RWPE2 (cell line): Measurements from ENCODE around the gene LTBP3.

Experiments used
- ATAC-seq: fragments of 200-7000 bp; cut with Tn5 transposase; 3 replicates; pipeline ENCODE4 v1.9.1; 2021; ENCODE audit warnings: low read depth
- DNase-seq: peaks from one replicate; pipeline ENCODE4 v3.0.0-alpha.2; 2020; ENCODE audit warnings: low spot score
- H3K27ac ChIP-seq: fragments of 450-650 bp; 2 replicates; pipeline ENCODE4 v1.5.1; 2017; ENCODE audit warnings: mild to moderate bottlenecking; ENCODE audit not compliant: poor library complexity, severe bottlenecking
- H3K27me3 ChIP-seq: fragments of 250-450 bp; sonication (Bioruptor Pico); 2 replicates; pipeline ENCODE4 v1.5.1; 2021; ENCODE audit warnings: mild to moderate bottlenecking, moderate library complexity; ENCODE audit not compliant: insufficient read depth, poor library complexity, severe bottlenecking
- H3K36me3 ChIP-seq: fragments of 250-450 bp; sonication (Bioruptor Pico); 2 replicates; pipeline ENCODE4 v1.5.1; 2020; ENCODE audit warnings: low read depth, mild to moderate bottlenecking, moderate library complexity
- H3K4me1 ChIP-seq: fragments of 250-450 bp; sonication (Bioruptor Pico); 2 replicates; pipeline ENCODE4 v1.5.1; 2021; ENCODE audit warnings: mild to moderate bottlenecking, moderate library complexity; ENCODE audit not compliant: insufficient read depth, poor library complexity, severe bottlenecking
- H3K4me3 ChIP-seq: fragments of 250-450 bp; sonication (Bioruptor Pico); 2 replicates; pipeline ENCODE4 v1.5.1; 2021; ENCODE audit warnings: mild to moderate bottlenecking, moderate library complexity; ENCODE audit not compliant: severe bottlenecking
- H3K9me3 ChIP-seq: fragments of 250-450 bp; sonication (Bioruptor Pico); 2 replicates; pipeline ENCODE4 v1.5.1; 2021; ENCODE audit warnings: mild to moderate bottlenecking, moderate library complexity; ENCODE audit not compliant: severe bottlenecking
- CTCF ChIP-seq: fragments of 450-650 bp; IDR thresholded peaks from one replicate; pipeline ENCODE4 v1.5.1; 2017; ENCODE audit warnings: mild to moderate bottlenecking, moderate library complexity; ENCODE audit not compliant: poor library complexity, severe bottlenecking

The LTBP3 gene

GRCh38 chr11:65558930-65559509, 861 bp upstream of the LTBP3 start:
- peak overlapping the region; percentile 85 for H3K27ac ChIP-seq
- ATAC-seq: no peak
- no peaks in the 10 kb centered on the region for H3K9me3 ChIP-seq
- no peak overlapping the region for H3K4me3 ChIP-seq
- peaks cover 50% of the 10 kb centered on the region for H3K4me1 ChIP-seq
- no peak for TF ChIP-seq CTCF
- peak; percentile 52 for DNase-seq
- no peaks in the 10 kb centered on the region for H3K36me3 ChIP-seq
- H3K27me3 ChIP-seq: no peaks in the 10 kb centered on the region

- Histone ChIP-seq H3K9me3 (no peaks in the 10 kb centered on the region), H3K4me1 (peaks cover 50% of the 10 kb centered on the region), H3K27me3 (no peaks in the 10 kb centered on the region), H3K27ac (peak overlapping the region; percentile 85), H3K4me3 (peak overlapping the region; percentile 33), H3K36me3 (no peaks in the 10 kb centered on the region)
- no peak for TF ChIP-seq CTCF
- ATAC-seq: no peak
- peak; percentile 49 for DNase-seq
Observed at GRCh38 chr11:65557280-65558001, 718 bp downstream of the LTBP3 start.

- no peaks in the 10 kb centered on the region for H3K36me3 ChIP-seq
- H3K27ac ChIP-seq: peak overlapping the region; percentile 85
- H3K4me3 ChIP-seq: peak overlapping the region; percentile 33
- H3K9me3 ChIP-seq: no peaks in the 10 kb centered on the region
- ATAC-seq: no peak
- H3K27me3 ChIP-seq: no peaks in the 10 kb centered on the region
- no peak for TF ChIP-seq CTCF
- H3K4me1 ChIP-seq: peaks cover 50% of the 10 kb centered on the region
- no peak for DNase-seq
Observed at GRCh38 chr11:65556470-65557279, 1.5 kb downstream of the LTBP3 start.

GRCh38 chr11:65555693-65556231, 2.4 kb downstream of the LTBP3 start:
- Histone ChIP-seq H3K4me3 (no peak overlapping the region), H3K36me3 (no peaks in the 10 kb centered on the region), H3K27me3 (no peaks in the 10 kb centered on the region), H3K4me1 (peaks cover 46% of the 10 kb centered on the region), H3K27ac (peak overlapping the region; percentile 85), H3K9me3 (no peaks in the 10 kb centered on the region)
- no peak for TF ChIP-seq CTCF
- ATAC-seq (peak; percentile 64), DNase-seq (peak; percentile 88)
